SK-N-SH (cell line): ENCODE data around the gene PLAC8. TPM values are rescaled to one million over a fixed set of nuclear protein-coding genes. Genes with fewer than 3 reads are reported as not detected.

Experiments used
- CTCF ChIA-PET: fragments of 300-600, 350-600 bp; formaldehyde crosslinking; extraction: SDS; loops from one replicate; lab custom pipeline; 2021; lab: Yijun Ruan, JAX
- POLR2A ChIA-PET: fragments of 350-600 bp; sonication (Branson Sonifier 250); formaldehyde crosslinking; extraction: SDS; loops from one replicate; lab custom pipeline; 2020; ENCODE audit warnings: antibody characterized with exemption, inconsistent platforms; lab: Yijun Ruan, JAX
- DNase-seq: peaks from one replicate; pipeline ENCODE4 v3.0.0; 2012
- H2AFZ ChIP-seq: fragments of 200-600 bp; sonication (generic); 2 replicates; pipeline ENCODE4 v1.8.1; 2016; ENCODE audit warnings: antibody characterized with exemption, mild to moderate bottlenecking, low read depth
- H3F3A ChIP-seq: fragments of 200-600 bp; sonication (generic); replicated peaks from 2 replicates; pipeline ENCODE3; 2016; ENCODE audit warnings: antibody characterized with exemption, mild to moderate bottlenecking; ENCODE audit not compliant: insufficient read depth
- H3K27ac ChIP-seq, 2 experiments: fragments of 200-500 bp in 1 of 2; fragments of 200-600 bp in 1 of 2; sonication (Bioruptor generic) in 1 of 2; sonication (generic), shearing (Covaris generic) in 1 of 2; 2 replicates each; pipeline versions ENCODE4 v1.5.1 to v1.6.1; 2014 to 2016; ENCODE audit warnings: low read depth in 2 of 2, inconsistent platforms in 1 of 2, low read length in 1 of 2, mild to moderate bottlenecking in 1 of 2, mixed read lengths in 1 of 2
- H3K27me3 ChIP-seq: fragments of 200-600 bp; sonication (generic), shearing (Covaris generic); 2 replicates; pipeline ENCODE4 v1.6.1; 2016; ENCODE audit warnings: mixed run types; ENCODE audit not compliant: insufficient read depth
- H3K36me3 ChIP-seq, 2 experiments: fragments of 200-500 bp in 1 of 2; fragments of 200-600 bp in 1 of 2; sonication (Bioruptor generic) in 1 of 2; sonication (generic) in 1 of 2; replicated peaks in 1 of 2; 2 replicates each; pipeline versions ENCODE3 to v1.5.1; 2014 to 2016; ENCODE audit warnings: low read length in 1 of 2, mild to moderate bottlenecking in 1 of 2; ENCODE audit not compliant: insufficient read depth in 2 of 2, control insufficient read depth in 1 of 2
- H3K4me1 ChIP-seq, 2 experiments: fragments of 200-500 bp in 1 of 2; fragments of 200-600 bp in 1 of 2; sonication (Bioruptor generic) in 1 of 2; sonication (generic), shearing (Covaris generic) in 1 of 2; 2 replicates each; pipeline versions ENCODE4 v1.5.1 to v1.6.1; 2014 to 2016; ENCODE audit warnings: low read depth in 1 of 2, low read length in 1 of 2, mixed run types in 1 of 2; ENCODE audit not compliant: insufficient read depth in 2 of 2, control insufficient read depth in 1 of 2
- H3K4me2 ChIP-seq: fragments of 200-600 bp; sonication (generic), shearing (Covaris generic); 2 replicates; pipeline ENCODE4 v1.6.1; 2017; ENCODE audit warnings: mixed run types
- H3K4me3 ChIP-seq, 2 experiments: fragments of 200-500 bp in 1 of 2; fragments of 200-600 bp in 1 of 2; sonication (Bioruptor generic) in 1 of 2; sonication (generic), shearing (Covaris generic) in 1 of 2; 2 replicates each; pipeline versions ENCODE4 v1.5.1 to v1.8.1; 2014 to 2016; ENCODE audit warnings: low read depth in 2 of 2, inconsistent platforms in 1 of 2, low read length in 1 of 2, mild to moderate bottlenecking in 1 of 2, mixed read lengths in 1 of 2, moderate library complexity in 1 of 2
- H3K79me2 ChIP-seq: fragments of 200-600 bp; sonication (generic); 2 replicates; pipeline ENCODE4 v1.8.1; 2017; ENCODE audit warnings: mild to moderate bottlenecking; ENCODE audit not compliant: insufficient read depth
- H3K9ac ChIP-seq: fragments of 200-600 bp; sonication (generic); 2 replicates; pipeline ENCODE4 v1.6.1; 2017; ENCODE audit warnings: mixed run types
- H3K9me2 ChIP-seq: fragments of 200-600 bp; sonication (generic); 2 replicates; pipeline ENCODE4 v1.6.1; 2017; ENCODE audit warnings: mixed run types
- H3K9me3 ChIP-seq: fragments of 200-600 bp; sonication (generic); 2 replicates; pipeline ENCODE4 v1.6.1; 2017; ENCODE audit warnings: mixed run types, mild to moderate bottlenecking, moderate library complexity
- H4K20me1 ChIP-seq: fragments of 200-600 bp; sonication (generic); 2 replicates; pipeline ENCODE4 v1.6.1; 2017; ENCODE audit warnings: mild to moderate bottlenecking, mixed run types; ENCODE audit not compliant: insufficient read depth
- CHD2 ChIP-seq: fragments of 150-350 bp; IDR thresholded peaks from 2 replicates; pipeline ENCODE4 v1.6.1; 2018; ENCODE audit warnings: low read length; ENCODE audit not compliant: partially characterized antibody
- EZH2phosphoT487 ChIP-seq: fragments of 200-600 bp; sonication (generic); IDR thresholded peaks from 2 replicates; pipeline ENCODE4 v1.6.1; 2017; ENCODE audit warnings: low read depth, mixed run types, mild to moderate bottlenecking, antibody characterized with exemption, moderate library complexity, borderline replicate concordance
- FOSL2 ChIP-seq: IDR thresholded peaks from 2 replicates; pipeline ENCODE4 v1.4.0; 2012; ENCODE audit warnings: low read depth, mild to moderate bottlenecking, moderate library complexity, borderline replicate concordance
- FOXJ3 ChIP-seq: sonication (generic); formaldehyde crosslinking; IDR thresholded peaks from 2 replicates; pipeline ENCODE4 v1.5.1; 2020; ENCODE audit warnings: mild to moderate bottlenecking, missing genetic modification reagents
- GABPA ChIP-seq: IDR thresholded peaks from 2 replicates; pipeline ENCODE4 v1.4.0; 2012; ENCODE audit warnings: low read depth, mild to moderate bottlenecking
- IRF3 ChIP-seq: fragments of 150-350 bp; IDR thresholded peaks from 2 replicates; pipeline ENCODE4 v1.6.1; 2016; ENCODE audit warnings: mild to moderate bottlenecking, low read depth, low read length
- JUND ChIP-seq: IDR thresholded peaks from 2 replicates; pipeline ENCODE4 v1.4.0; 2012
- MAX ChIP-seq: IDR thresholded peaks from 2 replicates; pipeline ENCODE4 v1.4.0; 2012; ENCODE audit warnings: low read depth
- NFIC ChIP-seq: IDR thresholded peaks from 2 replicates; pipeline ENCODE4 v1.4.0; 2012; ENCODE audit warnings: borderline replicate concordance
- NRF1 ChIP-seq: IDR thresholded peaks from 2 replicates; pipeline ENCODE4 v1.6.1; 2012; ENCODE audit warnings: low read depth, mild to moderate bottlenecking, low read length
- POLR2AphosphoS5 ChIP-seq: IDR thresholded peaks from 2 replicates; pipeline ENCODE4 v1.6.1; 2012; ENCODE audit warnings: low read depth, low read length
- RAD21 ChIP-seq: IDR thresholded peaks from 2 replicates; pipeline ENCODE4 v1.6.1; 2012; ENCODE audit warnings: mild to moderate bottlenecking, low read length
- RCOR1 ChIP-seq: fragments of 150-350 bp; IDR thresholded peaks from 2 replicates; pipeline ENCODE4 v1.6.1; 2017; ENCODE audit warnings: antibody characterized with exemption, low read length
- TAF1 ChIP-seq: IDR thresholded peaks from 2 replicates; pipeline ENCODE4 v1.6.1; 2012; ENCODE audit warnings: low read depth, mild to moderate bottlenecking, low read length, moderate library complexity, borderline replicate concordance
- TCF12 ChIP-seq: IDR thresholded peaks from 2 replicates; pipeline ENCODE4 v1.4.0; 2012
- YY1 ChIP-seq: IDR thresholded peaks from 2 replicates; pipeline ENCODE4 v1.4.0; 2012; ENCODE audit warnings: low read depth, mild to moderate bottlenecking
- WGBS: methylation state at CpG from one replicate; pipeline ENCODE4 v1.1.6; 2017; ENCODE audit warnings: low lambda C conversion rate; 5-methylcytosine and 5-hydroxymethylcytosine counted together
- polyA plus RNA-seq, 3 experiments: library from polyadenylated mRNA; depleted of rRNA; stranded (reverse); fragments of >200 nt; gene quantifications; 2 replicates each; pipeline ENCODE4 v1.2.3, GENCODE V29; 2012
- TF ChIP-seq, protein P1 (sequence below): IDR thresholded peaks from 2 replicates; pipeline ENCODE4; 2012
- TF ChIP-seq, protein P2 (sequence below): fragments of 150-350 bp; IDR thresholded peaks from 2 replicates; pipeline ENCODE4 v1.6.1; 2017; ENCODE audit warnings: antibody characterized with exemption, low read length, low read depth, borderline replicate concordance

Gene PLAC8
- polyA plus RNA-seq, 1 of the 3 experiments (the other 2 are of a cell fraction): 11.3 TPM

GRCh38 chr4:83152746-83153145, 38.2 kb upstream of the PLAC8 start:
- Histone ChIP-seq H3K27me3 (no peaks in the 10 kb centered on the region), H2AFZ (no peak overlapping the region), H3K36me3 (no peaks in the 10 kb centered on the region), H3K9ac (no peak overlapping the region), H3K79me2 (no peaks in the 10 kb centered on the region), H3K9me2 (no peaks in the 10 kb centered on the region), H3K9me3 (no peaks in the 10 kb centered on the region), H3K4me3 (no peak overlapping the region), H4K20me1 (no peaks in the 10 kb centered on the region), H3K27ac (no peak overlapping the region), H3F3A (no peaks in the 10 kb centered on the region), H3K4me1 (no peaks in the 10 kb centered on the region), H3K4me2 (no peak overlapping the region)
- ChIA-PET CTCF (interaction anchor here (1.2 kb wide), 1 partner anchor 9 kb away, joined by 3 read pairs; no protein-coding TSS in a partner anchor), POLR2A (no interaction called here)
- 43% methylated on average over 6 of the region's 6 CpGs for WGBS
- DNase-seq: no peak
- TF ChIP-seq CHD2 (no peak), RAD21 (no peak), TCF12 (no peak), TAF1 (no peak), RCOR1 (no peak), FOXJ3 (CRISPR knock-in tag) (no peak), MAX (no peak), JUND (no peak), NRF1 (no peak), NFIC (no peak), EZH2phosphoT487 (no peak), GABPA (no peak), FOSL2 (no peak), IRF3 (no peak), YY1 (no peak), POLR2AphosphoS5 (no peak)
- TF ChIP-seq, protein P1, sequence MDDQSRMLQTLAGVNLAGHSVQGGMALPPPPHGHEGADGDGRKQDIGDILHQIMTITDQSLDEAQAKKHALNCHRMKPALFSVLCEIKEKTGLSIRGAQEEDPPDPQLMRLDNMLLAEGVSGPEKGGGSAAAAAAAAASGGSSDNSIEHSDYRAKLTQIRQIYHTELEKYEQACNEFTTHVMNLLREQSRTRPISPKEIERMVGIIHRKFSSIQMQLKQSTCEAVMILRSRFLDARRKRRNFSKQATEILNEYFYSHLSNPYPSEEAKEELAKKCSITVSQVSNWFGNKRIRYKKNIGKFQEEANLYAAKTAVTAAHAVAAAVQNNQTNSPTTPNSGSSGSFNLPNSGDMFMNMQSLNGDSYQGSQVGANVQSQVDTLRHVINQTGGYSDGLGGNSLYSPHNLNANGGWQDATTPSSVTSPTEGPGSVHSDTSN: no peak
- TF ChIP-seq, protein P2, sequence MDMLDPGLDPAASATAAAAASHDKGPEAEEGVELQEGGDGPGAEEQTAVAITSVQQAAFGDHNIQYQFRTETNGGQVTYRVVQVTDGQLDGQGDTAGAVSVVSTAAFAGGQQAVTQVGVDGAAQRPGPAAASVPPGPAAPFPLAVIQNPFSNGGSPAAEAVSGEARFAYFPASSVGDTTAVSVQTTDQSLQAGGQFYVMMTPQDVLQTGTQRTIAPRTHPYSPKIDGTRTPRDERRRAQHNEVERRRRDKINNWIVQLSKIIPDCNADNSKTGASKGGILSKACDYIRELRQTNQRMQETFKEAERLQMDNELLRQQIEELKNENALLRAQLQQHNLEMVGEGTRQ: no peak
